Muscle of leg (tissue), 11 donors: ENCODE results near the gene MGLL. TPM values are rescaled to one million over a fixed set of nuclear protein-coding genes. Genes with fewer than 3 reads are reported as not detected.

ENCODE experiments used
- DNase-seq: peaks from one replicate; pipeline ENCODE4 v3.0.0; 2013
- H3K27ac ChIP-seq: one replicate; pipeline ENCODE4 v1.5.1; 2013; ENCODE audit warnings: mild to moderate bottlenecking, low read length, control low read depth
- H3K27me3 ChIP-seq: one replicate; pipeline ENCODE4 v1.6.1; 2013; ENCODE audit warnings: low read length; ENCODE audit not compliant: control insufficient read depth, insufficient read depth
- H3K36me3 ChIP-seq: one replicate; pipeline ENCODE4 v1.6.1; 2013; ENCODE audit warnings: low read length; ENCODE audit not compliant: control insufficient read depth, insufficient read depth
- H3K4me1 ChIP-seq: one replicate; pipeline ENCODE4 v1.6.1; 2013; ENCODE audit warnings: low read length; ENCODE audit not compliant: control insufficient read depth, insufficient read depth
- H3K4me3 ChIP-seq: one replicate; pipeline ENCODE4 v1.5.1; 2013; ENCODE audit warnings: low read length, control low read depth
- H3K9me3 ChIP-seq: replicated peaks from 2 replicates; pipeline ENCODE4 v1.6.1; 2013; ENCODE audit warnings: low read depth, low read length; ENCODE audit not compliant: control insufficient read depth
- WGBS: methylation state at CpG from one replicate; pipeline ENCODE4 v1.1.5; 2013; ENCODE audit warnings: missing lambda C conversion rate; ENCODE audit not compliant: insufficient coverage; 5-methylcytosine and 5-hydroxymethylcytosine counted together
- polyA plus RNA-seq, 8 donors: library from polyadenylated mRNA; unstranded; fragments of 120-200 nt; gene quantifications; one replicate each; pipeline versions ENCODE4 v1.2.1 to v1.2.3, GENCODE V29; 2013; ENCODE audit warnings: inconsistent platforms in 1 of 8, low replicate concordance in 1 of 8; ENCODE audit not compliant: insufficient read length in 8 of 8, insufficient read depth in 1 of 8
- total RNA-seq: library from RNA; stranded (reverse); fragments of 120-200 nt; gene quantifications from one replicate; pipeline ENCODE4 v1.2.4, GENCODE V29; 2013

Gene MGLL
- total and polyA plus RNA-seq, 9 donors, result 18.1 to 25.7 (median 22.3) TPM

- H3K9me3 ChIP-seq, result no peaks in the 10 kb centered on the region
- no peak for DNase-seq
- H3K4me3 ChIP-seq, result no peak overlapping the region
- 86% methylated on average over 21 of the region's 21 CpGs for WGBS
- H3K4me1 ChIP-seq, result peaks cover 54% of the 10 kb centered on the region
- H3K36me3 ChIP-seq, result peaks cover 12% of the 10 kb centered on the region
- no peaks in the 10 kb centered on the region for H3K27me3 ChIP-seq
- no peak overlapping the region for H3K27ac ChIP-seq
Observed at GRCh38 chr3:127692501-127693335, 129.6 kb downstream of the MGLL start.

- H3K27ac ChIP-seq, result no peak overlapping the region
- peaks cover 12% of the 10 kb centered on the region for H3K36me3 ChIP-seq
- H3K4me1 ChIP-seq, result peaks cover 48% of the 10 kb centered on the region
- no peaks in the 10 kb centered on the region for H3K9me3 ChIP-seq
- H3K4me3 ChIP-seq, result no peak overlapping the region
- 98% methylated on average over 4 of the region's 6 CpGs for WGBS
- DNase-seq, result no peak
- no peaks in the 10 kb centered on the region for H3K27me3 ChIP-seq
Observed at GRCh38 chr3:127691974-127692373, 130.3 kb downstream of the MGLL start.

GRCh38 chr3:127691489-127691888 lies 130.8 kb downstream of the MGLL start:
- Histone ChIP-seq H3K27ac (no peak overlapping the region), H3K4me1 (peaks cover 43% of the 10 kb centered on the region), H3K9me3 (no peaks in the 10 kb centered on the region), H3K36me3 (peaks cover 12% of the 10 kb centered on the region), H3K4me3 (no peak overlapping the region), H3K27me3 (no peaks in the 10 kb centered on the region)
- WGBS, result 79% methylated on average over 8 of the region's 8 CpGs
- no peak for DNase-seq

- WGBS, result 68% methylated on average over 3 of the region's 4 CpGs
- H3K4me3 ChIP-seq, result no peak overlapping the region
- H3K36me3 ChIP-seq, result peaks cover 12% of the 10 kb centered on the region
- H3K4me1 ChIP-seq, result peaks cover 37% of the 10 kb centered on the region
- no peak overlapping the region for H3K27ac ChIP-seq
- DNase-seq, result peak; percentile 61
- H3K27me3 ChIP-seq, result no peaks in the 10 kb centered on the region
- no peaks in the 10 kb centered on the region for H3K9me3 ChIP-seq
Observed at GRCh38 chr3:127690823-127691452, 131.4 kb downstream of the MGLL start.

- 36% methylated on average over 4 of the region's 4 CpGs for WGBS
- DNase-seq, result peak; percentile 56
- Histone ChIP-seq H3K27ac (peak overlapping the region; percentile 29), H3K4me3 (no peak overlapping the region), H3K27me3 (no peaks in the 10 kb centered on the region), H3K36me3 (peaks cover 12% of the 10 kb centered on the region), H3K4me1 (peaks cover 36% of the 10 kb centered on the region), H3K9me3 (no peaks in the 10 kb centered on the region)
Observed at GRCh38 chr3:127690106-127690505, 132.2 kb downstream of the MGLL start.

- 89% methylated on average over 14 of the region's 19 CpGs for WGBS
- Histone ChIP-seq H3K27ac (peak overlapping the region; percentile 89), H3K27me3 (no peaks in the 10 kb centered on the region), H3K4me3 (no peak overlapping the region), H3K36me3 (peaks cover 12% of the 10 kb centered on the region), H3K9me3 (no peaks in the 10 kb centered on the region), H3K4me1 (peaks cover 36% of the 10 kb centered on the region)
- DNase-seq, result no peak
Observed at GRCh38 chr3:127689266-127689860, 133.0 kb downstream of the MGLL start.

- H3K27me3 ChIP-seq, result no peaks in the 10 kb centered on the region
- no peak overlapping the region for H3K4me3 ChIP-seq
- peak overlapping the region; percentile 89 for H3K27ac ChIP-seq
- peak; percentile 86 for DNase-seq
- peaks cover 36% of the 10 kb centered on the region for H3K4me1 ChIP-seq
- no peaks in the 10 kb centered on the region for H3K9me3 ChIP-seq
- peaks cover 12% of the 10 kb centered on the region for H3K36me3 ChIP-seq
- WGBS, result 60% methylated on average over 19 of the region's 20 CpGs
Observed at GRCh38 chr3:127688416-127689265, 133.7 kb downstream of the MGLL start.

- Histone ChIP-seq H3K4me1 (peaks cover 36% of the 10 kb centered on the region), H3K27ac (peak overlapping the region; percentile 77), H3K27me3 (no peaks in the 10 kb centered on the region), H3K4me3 (no peak overlapping the region), H3K9me3 (no peaks in the 10 kb centered on the region), H3K36me3 (peaks cover 8% of the 10 kb centered on the region)
- DNase-seq, result no peak
- WGBS, result 70% methylated on average over 2 of the region's 2 CpGs
Observed at GRCh38 chr3:127688022-127688415, 134.3 kb downstream of the MGLL start.

GRCh38 chr3:127687228-127687737 lies 135.0 kb downstream of the MGLL start:
- Histone ChIP-seq H3K36me3 (peaks cover 3% of the 10 kb centered on the region), H3K4me3 (no peak overlapping the region), H3K27ac (no peak overlapping the region), H3K27me3 (no peaks in the 10 kb centered on the region), H3K9me3 (no peaks in the 10 kb centered on the region), H3K4me1 (peaks cover 36% of the 10 kb centered on the region)
- 98% methylated on average over 2 of the region's 2 CpGs for WGBS
- DNase-seq, result no peak
